Globus pallidus (tissue), 1 donor: Measurements from ENCODE around the gene SLC25A21.
"Not testable (repeated sequence)": the region's sequence is repeated elsewhere in the genome, so short reads cannot be mapped to it uniquely, and the experiment has no call there.

ENCODE experiments used
- DNase-seq: peaks from one replicate; pipeline ENCODE4 v3.0.0-alpha.2; 2015; ENCODE audit warnings: low spot score

Gene SLC25A21

GRCh38 chr14:37088356-37089215, 83.8 kb downstream of the SLC25A21 start:
- DNase-seq: no peak

- DNase-seq: no peak
Measured at GRCh38 chr14:37087520-37087919, 84.9 kb downstream of the SLC25A21 start.

DNA sequence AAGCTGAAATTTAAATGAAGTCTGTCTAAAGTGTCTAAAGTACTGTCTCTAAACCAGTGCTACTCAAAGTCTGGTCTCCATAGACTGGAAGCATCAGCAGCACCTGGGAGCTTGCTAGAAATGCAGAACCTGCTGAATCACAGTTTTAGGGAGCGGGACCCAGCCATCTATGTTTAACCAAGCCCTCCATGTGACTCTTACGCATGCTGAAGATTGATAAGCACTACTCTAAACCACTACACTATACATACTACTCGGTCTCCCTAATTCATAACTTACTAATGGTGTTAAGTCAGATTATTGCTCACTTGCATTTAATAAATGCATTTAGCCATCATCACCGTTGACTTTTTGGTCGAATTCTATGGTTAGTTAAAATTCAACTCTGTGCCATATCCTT, 88.8 kb downstream of the SLC25A21 start:
- DNase-seq: no peak

DNA sequence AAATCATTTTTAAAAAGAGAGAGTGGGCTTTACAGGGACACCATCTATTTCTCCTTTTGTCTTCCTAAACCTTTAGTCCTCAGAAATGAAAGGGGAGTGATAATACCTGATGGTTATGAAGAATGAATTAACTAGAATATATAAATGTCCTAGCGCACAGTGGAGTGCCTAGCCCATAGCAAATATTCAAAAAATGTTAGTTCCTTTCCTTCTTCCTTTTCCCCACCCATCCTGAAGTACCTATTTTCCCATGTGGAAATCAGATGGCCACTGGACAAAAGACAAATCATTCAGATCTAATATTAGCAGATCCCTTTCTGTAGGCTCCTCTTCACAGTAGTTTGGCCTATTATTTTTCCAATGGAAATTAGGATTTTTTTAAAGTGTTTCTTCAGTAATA, 90.0 kb downstream of the SLC25A21 start:
- no peak for DNase-seq

DNA sequence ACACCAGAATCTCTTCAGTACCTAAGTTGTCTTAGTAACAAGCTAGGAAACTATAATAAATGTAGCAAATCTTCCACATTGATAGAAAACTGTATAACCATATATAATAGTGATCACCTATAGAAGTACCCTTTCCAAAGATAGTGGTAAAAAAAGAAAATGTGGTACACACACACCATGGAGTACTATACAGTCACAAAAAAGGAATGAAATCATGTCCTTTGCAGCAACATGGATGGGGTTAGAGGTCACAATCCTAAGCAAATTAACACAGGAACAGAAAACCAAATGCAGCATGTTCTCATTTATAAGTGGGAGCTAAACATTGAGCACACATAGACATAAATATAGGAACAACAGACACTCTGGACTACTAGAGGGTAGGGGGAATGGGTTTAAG, 90.5 kb downstream of the SLC25A21 start:
- DNase-seq: no peak

DNA sequence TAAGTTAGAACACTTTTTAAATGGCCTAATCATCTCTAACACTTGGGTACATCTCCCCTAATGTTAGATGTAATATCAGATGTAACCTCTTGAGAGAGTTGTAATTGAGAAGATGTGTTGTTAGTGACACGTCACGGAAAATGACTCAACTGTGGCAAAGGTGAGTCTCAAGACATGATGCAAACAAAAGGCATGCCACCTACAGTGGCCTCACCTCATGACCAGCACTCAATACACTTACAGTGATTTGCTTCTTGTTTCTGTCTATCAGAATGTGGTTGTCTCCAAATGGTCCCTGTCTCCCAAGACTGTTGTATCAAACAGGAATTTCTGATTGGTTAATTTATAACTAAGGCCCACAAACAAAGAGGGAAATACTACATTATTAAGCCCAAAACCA, 91.2 kb downstream of the SLC25A21 start:
- DNase-seq: no peak

- no peak for DNase-seq
Measured at GRCh38 chr14:37078131-37078530, 94.3 kb downstream of the SLC25A21 start.

DNA sequence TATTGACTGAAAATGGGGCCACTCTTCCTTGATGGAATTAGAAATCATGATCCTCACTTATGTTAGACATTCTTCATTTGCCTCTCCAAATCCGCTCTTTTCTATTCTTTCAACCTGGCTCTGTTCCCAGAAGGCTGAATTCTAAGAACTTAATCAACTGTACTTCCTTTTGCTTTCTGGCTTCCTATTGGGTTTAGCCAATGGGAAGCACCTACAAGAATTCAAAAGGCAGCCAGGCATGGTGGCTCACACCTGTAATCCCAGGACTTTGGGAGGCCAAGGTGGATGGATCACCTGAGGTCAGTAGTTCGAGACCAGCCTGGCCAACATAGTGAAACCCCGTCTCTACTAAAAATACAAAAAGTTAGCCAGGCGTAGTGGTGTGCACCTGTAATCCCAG, 98.1 kb downstream of the SLC25A21 start:
- not testable (repeated sequence) for DNase-seq

- no peak for DNase-seq
Measured at GRCh38 chr14:37063467-37064240, 108.8 kb downstream of the SLC25A21 start.

DNA sequence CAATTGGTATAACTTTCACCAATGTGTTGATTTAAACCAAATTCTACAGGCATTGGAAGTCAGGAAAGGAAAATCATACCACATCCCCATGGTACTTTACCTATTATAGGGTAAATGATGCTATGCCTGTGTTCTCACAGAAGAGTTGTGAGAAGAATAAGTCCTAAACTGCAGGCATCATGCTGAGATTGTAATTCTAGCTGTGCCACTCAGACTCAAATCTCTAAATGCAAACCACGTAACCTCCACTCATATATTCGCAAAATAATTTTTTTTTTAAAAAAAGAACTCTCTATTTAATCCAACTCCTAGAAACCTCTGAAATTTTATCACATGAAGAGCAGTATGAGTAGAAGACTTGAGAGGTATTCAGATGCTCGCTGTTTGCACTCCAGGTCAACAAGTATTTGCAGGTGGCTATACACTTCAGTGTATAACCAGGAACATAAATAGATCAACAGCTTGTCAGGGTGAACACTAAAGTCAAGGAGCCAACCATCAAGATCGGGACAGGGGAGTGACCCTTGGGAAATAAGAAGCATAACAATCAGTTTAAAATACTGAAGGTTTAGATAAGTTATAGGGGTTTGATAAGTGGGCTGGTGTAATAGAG, 110.1 kb downstream of the SLC25A21 start:
- DNase-seq: no peak

DNA sequence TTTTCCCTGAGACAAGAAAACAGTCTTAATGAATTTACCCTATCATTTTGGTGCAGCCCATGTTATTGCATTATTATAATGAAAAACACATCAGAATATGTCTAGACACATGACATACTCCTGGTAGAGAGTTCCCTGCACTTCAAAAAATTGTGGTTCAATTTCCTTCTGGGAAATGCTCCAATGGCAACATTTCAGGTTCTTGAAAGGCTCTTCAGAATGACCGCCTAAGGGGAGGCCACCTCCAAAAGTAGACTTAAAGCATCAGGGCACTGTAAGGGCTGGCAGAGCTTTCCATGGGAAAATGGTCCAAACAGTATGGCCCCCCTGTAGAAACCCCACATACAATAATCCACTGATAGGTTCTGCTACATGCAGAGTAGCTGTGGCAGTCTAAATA, 110.7 kb downstream of the SLC25A21 start:
- DNase-seq: no peak

- DNase-seq: no peak
Measured at GRCh38 chr14:37060496-37061260, 111.7 kb downstream of the SLC25A21 start.

DNA sequence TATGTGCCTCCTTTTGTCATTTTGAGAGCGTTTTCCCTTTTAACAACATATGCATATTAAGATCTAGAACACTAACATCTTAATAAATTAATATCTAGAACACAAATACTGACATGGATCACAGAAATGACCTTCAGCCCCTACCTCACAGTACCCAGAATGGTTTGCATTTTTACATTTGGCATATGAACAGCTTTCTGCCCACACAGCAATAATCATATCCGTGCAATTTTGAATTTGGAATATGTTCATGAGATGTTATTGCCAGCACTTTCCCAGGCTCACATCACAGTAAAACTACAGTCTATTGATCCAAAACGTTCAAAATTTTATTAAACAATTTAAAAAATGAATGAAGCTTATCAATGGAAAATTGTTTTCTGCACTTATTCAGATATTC, 114.6 kb downstream of the SLC25A21 start:
- no peak for DNase-seq

GRCh38 chr14:37056473-37056872, 115.9 kb downstream of the SLC25A21 start:
- DNase-seq: no peak

- DNase-seq: no peak
Measured at GRCh38 chr14:37054869-37055268, 117.5 kb downstream of the SLC25A21 start.

DNA sequence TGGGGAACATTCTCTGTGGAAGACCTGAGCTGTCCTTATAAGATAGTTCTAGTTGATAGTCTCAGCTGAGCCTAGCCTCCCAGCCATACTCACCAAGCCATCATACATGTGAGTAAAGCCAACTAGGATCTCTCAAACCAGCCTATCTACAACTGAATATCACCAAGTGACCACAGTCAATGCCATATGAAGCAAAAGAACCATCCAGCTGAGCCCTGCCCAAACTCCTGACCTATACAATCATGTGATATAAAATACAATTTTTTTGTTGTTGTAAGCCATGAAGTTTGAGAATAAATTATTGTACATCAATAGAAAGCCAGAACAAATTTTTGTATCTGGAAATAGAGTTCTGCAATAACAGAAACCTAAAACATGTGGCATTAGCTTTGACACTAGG, 118.3 kb downstream of the SLC25A21 start:
- DNase-seq: no peak

- no peak for DNase-seq
Measured at GRCh38 chr14:37051680-37052079, 120.7 kb downstream of the SLC25A21 start.

DNA sequence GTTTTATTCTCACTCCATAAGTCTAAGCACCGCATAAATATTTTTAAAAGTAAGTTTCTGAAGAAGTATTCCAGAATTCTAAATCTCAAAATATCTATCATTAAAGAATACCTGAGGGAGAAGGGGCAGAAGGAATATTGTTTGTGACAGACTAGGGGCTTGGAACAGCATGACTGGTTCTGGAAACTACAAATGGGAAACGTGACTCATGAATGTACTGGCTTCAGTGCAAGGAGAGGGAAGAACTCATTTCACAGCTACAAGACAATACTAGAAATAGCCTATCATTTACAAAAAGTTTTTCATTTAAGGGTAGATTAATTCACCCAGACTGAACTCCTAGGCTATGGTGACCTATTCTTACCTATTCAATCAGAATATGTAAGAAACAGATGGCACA, 121.3 kb downstream of the SLC25A21 start:
- no peak for DNase-seq

GRCh38 chr14:37048666-37049071, 123.7 kb downstream of the SLC25A21 start:
- no peak for DNase-seq

GRCh38 chr14:37047996-37048395, 124.4 kb downstream of the SLC25A21 start:
- no peak for DNase-seq

GRCh38 chr14:37047226-37047625, 125.2 kb downstream of the SLC25A21 start:
- DNase-seq: no peak

GRCh38 chr14:37046815-37047214, 125.6 kb downstream of the SLC25A21 start:
- no peak for DNase-seq
